Mesenchymal stem cell (in vitro differentiated cells and primary cell): ENCODE measurements around the gene RASGRP2.
A peak's percentile ranks its signal among the peaks of the same experiment; 100 is the strongest.
"Not testable (repeated sequence)": the region's sequence is repeated elsewhere in the genome, so short reads cannot be mapped to it uniquely, and the experiment has no call there.

Source experiments
- DNase-seq: peaks from one replicate; pipeline ENCODE4 v3.0.0-alpha.2; 2013
- H2AFZ ChIP-seq: one replicate; pipeline ENCODE4 v1.6.1; 2013; ENCODE audit warnings: low read depth, mild to moderate bottlenecking, control low read depth, inconsistent platforms, low read length, moderate library complexity
- H2AK5ac ChIP-seq: 2 replicates; pipeline ENCODE4 v1.6.1; 2013; ENCODE audit warnings: low read length, moderate library complexity, mild to moderate bottlenecking, inconsistent platforms; ENCODE audit not compliant: severe bottlenecking
- H2BK120ac ChIP-seq: one replicate; pipeline ENCODE4 v1.6.1; 2013; ENCODE audit warnings: low read depth, mild to moderate bottlenecking, inconsistent platforms, low read length, moderate library complexity
- H2BK12ac ChIP-seq, 2 experiments: one replicate each; pipeline ENCODE4 v1.6.1; 2013; ENCODE audit warnings: inconsistent platforms in 2 of 2, low read length in 2 of 2, mild to moderate bottlenecking in 2 of 2, moderate library complexity in 2 of 2, control low read depth in 1 of 2
- H2BK15ac ChIP-seq: one replicate; pipeline ENCODE4 v1.6.1; 2013; ENCODE audit warnings: mild to moderate bottlenecking, low read depth, inconsistent platforms; ENCODE audit not compliant: poor library complexity, severe bottlenecking
- H2BK5ac ChIP-seq: 2 replicates; pipeline ENCODE4 v1.6.1; 2013; ENCODE audit warnings: low read depth, mild to moderate bottlenecking, low read length, control low read depth, inconsistent platforms; ENCODE audit not compliant: poor library complexity, severe bottlenecking
- H3K14ac ChIP-seq, 2 experiments: one replicate each; pipeline ENCODE4 v1.6.1; 2013; ENCODE audit warnings: inconsistent platforms in 2 of 2, low read length in 2 of 2, control low read depth in 1 of 2, mild to moderate bottlenecking in 1 of 2, moderate library complexity in 1 of 2
- H3K18ac ChIP-seq, 2 experiments: one replicate each; pipeline ENCODE4 v1.6.1; 2013; ENCODE audit warnings: inconsistent platforms in 2 of 2, low read length in 2 of 2, control low read depth in 1 of 2, low read depth in 1 of 2, mild to moderate bottlenecking in 1 of 2
- H3K23ac ChIP-seq, 2 experiments: one replicate each; pipeline ENCODE4 v1.6.1; 2013; ENCODE audit warnings: inconsistent platforms in 2 of 2, low read length in 2 of 2, mild to moderate bottlenecking in 2 of 2, moderate library complexity in 2 of 2, control low read depth in 1 of 2
- H3K27ac ChIP-seq: 2 replicates; pipeline ENCODE4 v1.5.1; 2013; ENCODE audit warnings: mild to moderate bottlenecking, moderate library complexity, low read length, control low read depth, inconsistent platforms; ENCODE audit not compliant: poor library complexity, severe bottlenecking
- H3K27me3 ChIP-seq, 2 experiments: 2 replicates each; pipeline versions ENCODE4 v1.6.1 to v1.7.0; 2013; ENCODE audit warnings: low read length in 2 of 2, mild to moderate bottlenecking in 2 of 2, moderate library complexity in 2 of 2, control low read depth in 1 of 2, inconsistent platforms in 1 of 2; ENCODE audit not compliant: control insufficient read depth in 1 of 2, insufficient read depth in 1 of 2
- H3K36me3 ChIP-seq, 2 experiments: 2 replicates each; pipeline versions ENCODE4 v1.6.1 to v1.7.0; 2013; ENCODE audit warnings: low read length in 2 of 2, control low read depth in 1 of 2, inconsistent platforms in 1 of 2, low read depth in 1 of 2, mild to moderate bottlenecking in 1 of 2; ENCODE audit not compliant: insufficient read depth in 2 of 2, control insufficient read depth in 1 of 2
- H3K4ac ChIP-seq, 2 experiments: one replicate each; pipeline ENCODE4 v1.6.1; 2013; ENCODE audit warnings: inconsistent platforms in 2 of 2, low read length in 2 of 2, mild to moderate bottlenecking in 2 of 2, moderate library complexity in 2 of 2, control low read depth in 1 of 2, low read depth in 1 of 2
- H3K4me1 ChIP-seq: 2 replicates; pipeline ENCODE4 v1.6.1; 2013; ENCODE audit warnings: low read depth, low read length, control low read depth; ENCODE audit not compliant: control insufficient read depth, insufficient read depth
- H3K4me2 ChIP-seq: 2 replicates; pipeline ENCODE4 v1.6.1; 2013; ENCODE audit warnings: low read length, mild to moderate bottlenecking, inconsistent platforms; ENCODE audit not compliant: poor library complexity, severe bottlenecking
- H3K4me3 ChIP-seq, 2 experiments: 2 replicates each; pipeline versions ENCODE4 v1.5.1 to v1.7.0; 2013; ENCODE audit warnings: low read length in 2 of 2, mild to moderate bottlenecking in 2 of 2, control low read depth in 1 of 2, low read depth in 1 of 2; ENCODE audit not compliant: insufficient read depth in 1 of 2
- H3K79me1 ChIP-seq: replicated peaks from 2 replicates; pipeline ENCODE4 v1.6.1; 2013; ENCODE audit warnings: mild to moderate bottlenecking, control low read depth, low read length, inconsistent platforms; ENCODE audit not compliant: poor library complexity, severe bottlenecking
- H3K9ac ChIP-seq: 2 replicates; pipeline ENCODE4 v1.7.0; 2013; ENCODE audit warnings: mild to moderate bottlenecking, low read length, moderate library complexity
- H3K9me3 ChIP-seq: 2 replicates; pipeline ENCODE4 v1.7.0; 2013; ENCODE audit warnings: mild to moderate bottlenecking, low read length; ENCODE audit not compliant: control insufficient read depth
- H4K8ac ChIP-seq: one replicate; pipeline ENCODE4 v1.6.1; 2013; ENCODE audit warnings: inconsistent platforms, mild to moderate bottlenecking, low read length, moderate library complexity
- H4K91ac ChIP-seq: one replicate; pipeline ENCODE4 v1.6.1; 2013; ENCODE audit warnings: mild to moderate bottlenecking, low read length, inconsistent platforms
- WGBS: methylation state at CpG from one replicate; pipeline ENCODE4 v1.1.7; 2013; ENCODE audit warnings: mixed read lengths; 5-methylcytosine and 5-hydroxymethylcytosine counted together

The RASGRP2 gene

GRCh38 chr11:64705501-64705900, 38.4 kb downstream of the RASGRP2 start:
- H3K18ac ChIP-seq: peak overlapping the region in 1 of 2 experiments; percentile 21
- no peaks in the 10 kb centered on the region for H3K4me1 ChIP-seq
- H4K91ac ChIP-seq: no peak overlapping the region
- H3K4me3 ChIP-seq: no peak overlapping the region
- no peak for DNase-seq
- no peak overlapping the region for H2AFZ ChIP-seq
- H3K36me3 ChIP-seq: no peaks in the 10 kb centered on the region
- no peak overlapping the region for H2BK12ac ChIP-seq
- no peak overlapping the region for H3K9ac ChIP-seq
- H4K8ac ChIP-seq: no peak overlapping the region
- no peak overlapping the region for H2BK15ac ChIP-seq
- H3K9me3 ChIP-seq: no peaks in the 10 kb centered on the region
- no peak overlapping the region for H3K4ac ChIP-seq
- H3K23ac ChIP-seq: no peak overlapping the region
- no peaks in the 10 kb centered on the region for H3K79me1 ChIP-seq
- no peak overlapping the region for H2BK120ac ChIP-seq
- peak overlapping the region in 1 of 2 experiments; percentile 41 for H3K14ac ChIP-seq
- H3K27me3 ChIP-seq: peaks cover 40 to 66% of the 10 kb centered on the region in 2 experiments
- no peak overlapping the region for H2AK5ac ChIP-seq
- H2BK5ac ChIP-seq: no peak overlapping the region
- H3K4me2 ChIP-seq: no peak overlapping the region
- 54% methylated on average over 2 of the region's 2 CpGs for WGBS
- no peak overlapping the region for H3K27ac ChIP-seq

- Histone ChIP-seq H3K9me3 (no peaks in the 10 kb centered on the region), H3K18ac (no peak overlapping the region), H3K4ac (no peak overlapping the region), H3K4me2 (no peak overlapping the region), H3K79me1 (no peaks in the 10 kb centered on the region), H4K91ac (no peak overlapping the region), H3K14ac (no peak overlapping the region), H2AFZ (no peak overlapping the region), H3K9ac (no peak overlapping the region), H4K8ac (no peak overlapping the region), H2BK120ac (no peak overlapping the region), H3K23ac (no peak overlapping the region), H3K27me3 (peaks cover 51 to 58% of the 10 kb centered on the region in 2 experiments), H2AK5ac (no peak overlapping the region), H2BK5ac (no peak overlapping the region), H3K4me1 (no peaks in the 10 kb centered on the region), H2BK12ac (no peak overlapping the region), H3K4me3 (no peak overlapping the region), H2BK15ac (no peak overlapping the region), H3K36me3 (no peaks in the 10 kb centered on the region), H3K27ac (no peak overlapping the region)
- WGBS: 96% methylated on average over 2 of the region's 2 CpGs
- no peak for DNase-seq
These were observed 40.9 kb downstream of the RASGRP2 start for GRCh38 chr11:64703048-64703447.

DNA sequence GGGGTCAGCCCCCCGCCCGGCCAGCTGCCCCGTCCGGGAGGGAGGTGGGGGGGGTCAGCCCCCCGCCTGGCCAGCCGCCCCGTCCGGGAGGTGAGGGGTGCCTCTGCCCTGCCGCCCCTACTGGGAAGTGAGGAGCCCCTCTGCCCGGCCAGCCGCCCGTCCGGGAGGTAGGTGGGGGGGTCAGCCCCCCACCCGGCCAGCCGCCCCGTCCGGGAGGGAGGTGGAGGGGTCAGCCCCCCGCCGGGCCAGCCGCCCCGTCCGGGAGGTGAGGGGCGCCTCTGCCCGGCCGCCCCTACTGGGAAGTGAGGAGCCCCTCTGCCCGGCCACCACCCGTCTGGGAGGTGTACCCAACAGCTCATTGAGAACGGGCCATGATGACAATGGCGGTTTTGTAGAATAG, 42.0 kb downstream of the RASGRP2 start:
- not testable (repeated sequence) for H3K4me1 ChIP-seq, H3K36me3 ChIP-seq, H4K91ac ChIP-seq, H2AFZ ChIP-seq, H3K18ac ChIP-seq, H3K4me2 ChIP-seq, H3K14ac ChIP-seq, H2BK15ac ChIP-seq, H2AK5ac ChIP-seq, H4K8ac ChIP-seq, H3K27ac ChIP-seq, H3K4me3 ChIP-seq, H3K9ac ChIP-seq, H3K9me3 ChIP-seq, H3K4ac ChIP-seq, H2BK12ac ChIP-seq, DNase-seq, H3K23ac ChIP-seq, H2BK120ac ChIP-seq, H3K79me1 ChIP-seq, H2BK5ac ChIP-seq
- whole genome bisulfite sequencing: 92% methylated on average over 15 of the region's 29 CpGs
- peaks cover 61 to 66% of the 10 kb centered on the region in 2 experiments for H3K27me3 ChIP-seq

DNA sequence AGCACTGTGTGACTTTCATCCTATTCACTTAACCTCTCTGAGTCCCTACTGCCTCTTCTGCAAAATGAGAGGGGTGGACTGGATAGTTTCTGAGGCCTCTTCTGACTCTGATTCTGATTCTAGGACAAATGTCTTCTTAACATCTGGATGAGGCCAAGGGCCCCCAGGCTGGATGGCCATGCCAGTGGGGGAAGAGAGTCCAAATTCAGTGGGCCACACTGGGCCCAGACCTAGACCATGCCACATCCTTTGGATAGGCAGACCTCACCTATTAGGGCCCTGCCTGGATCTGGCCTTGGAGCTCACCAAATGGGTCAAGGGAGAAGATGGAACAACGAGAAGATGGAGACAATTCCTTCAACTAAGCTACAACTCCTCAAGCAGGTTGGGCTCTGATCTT, 45.5 kb downstream of the RASGRP2 start:
- H3K18ac ChIP-seq: no peak overlapping the region
- no peak overlapping the region for H2BK5ac ChIP-seq
- no peak for DNase-seq
- no peak overlapping the region for H3K27ac ChIP-seq
- 86% methylated on average over 1 of the region's 1 CpG for WGBS
- H3K14ac ChIP-seq: no peak overlapping the region
- H2BK120ac ChIP-seq: no peak overlapping the region
- H3K9ac ChIP-seq: no peak overlapping the region
- no peak overlapping the region for H2BK12ac ChIP-seq
- no peaks in the 10 kb centered on the region for H3K79me1 ChIP-seq
- peaks cover 70 to 72% of the 10 kb centered on the region in 2 experiments for H3K27me3 ChIP-seq
- no peak overlapping the region for H4K8ac ChIP-seq
- H3K9me3 ChIP-seq: no peaks in the 10 kb centered on the region
- peaks cover 6% of the 10 kb centered on the region for H3K4me1 ChIP-seq
- no peak overlapping the region for H4K91ac ChIP-seq
- H3K36me3 ChIP-seq: no peaks in the 10 kb centered on the region
- no peak overlapping the region for H3K4me2 ChIP-seq
- no peak overlapping the region for H3K23ac ChIP-seq
- H3K4ac ChIP-seq: no peak overlapping the region
- H2BK15ac ChIP-seq: no peak overlapping the region
- H2AK5ac ChIP-seq: no peak overlapping the region
- no peak overlapping the region for H2AFZ ChIP-seq
- no peak overlapping the region for H3K4me3 ChIP-seq
